H1 (cell line): Measurements from ENCODE around the gene CST11. TPM values are rescaled to one million over a fixed set of nuclear protein-coding genes. Genes with fewer than 3 reads are reported as not detected.

Experiments used
- CTCF ChIA-PET: fragments of 300-600 bp; sonication (Branson Sonifier 250); formaldehyde crosslinking; loops from one replicate; lab custom pipeline; 2021; ENCODE audit not compliant: partially characterized antibody; lab: Charles Lee
- POLR2A ChIA-PET: fragments of 300-600 bp; sonication (Branson Sonifier 250); formaldehyde crosslinking; loops from one replicate; lab custom pipeline; 2021; ENCODE audit warnings: inconsistent platforms; ENCODE audit not compliant: partially characterized antibody; lab: Charles Lee
- DNase-seq, 2 experiments: peaks; one replicate each; pipeline versions ENCODE4 v3.0.0 to v3.0.0-alpha.2; 2010 to 2022; ENCODE audit warnings: low spot score in 2 of 2, low read depth in 1 of 2, mixed read lengths in 1 of 2
- FAIRE-seq: peaks from 2 replicates; lab custom pipeline; 2011; peaks lifted over from hg19 to GRCh38; lab: Jason Lieb, UNC
- H2AFZ ChIP-seq: 2 replicates; pipeline ENCODE4 v1.8.1; 2012; ENCODE audit warnings: low read length, inconsistent platforms
- H2AK5ac ChIP-seq: 2 replicates; pipeline ENCODE4 v1.6.1; 2013; ENCODE audit warnings: low read depth, low read length
- H2BK120ac ChIP-seq: replicated peaks from 2 replicates; pipeline ENCODE3; 2013; ENCODE audit warnings: low read depth, low read length, inconsistent platforms
- H2BK12ac ChIP-seq: 2 replicates; pipeline ENCODE4 v1.6.1; 2013; ENCODE audit warnings: low read depth, low read length
- H2BK15ac ChIP-seq: 2 replicates; pipeline ENCODE4 v1.6.1; 2013; ENCODE audit warnings: low read length
- H2BK20ac ChIP-seq: 2 replicates; pipeline ENCODE4 v1.6.1; 2013; ENCODE audit warnings: low read length
- H2BK5ac ChIP-seq: 2 replicates; pipeline ENCODE4 v1.6.1; 2013; ENCODE audit warnings: low read depth, low read length
- H3K14ac ChIP-seq: 2 replicates; pipeline ENCODE4 v1.6.1; 2013; ENCODE audit warnings: inconsistent platforms; ENCODE audit not compliant: insufficient read length
- H3K18ac ChIP-seq: 2 replicates; pipeline ENCODE4 v1.6.1; 2013; ENCODE audit warnings: low read length; ENCODE audit errors: extremely low read depth
- H3K23ac ChIP-seq: 2 replicates; pipeline ENCODE4 v1.6.1; 2013; ENCODE audit warnings: inconsistent platforms; ENCODE audit not compliant: insufficient read length
- H3K23me2 ChIP-seq: 2 replicates; pipeline ENCODE4 v1.6.1; 2013; ENCODE audit warnings: low read depth, low read length
- H3K27ac ChIP-seq: 2 replicates; pipeline ENCODE4 v1.6.1; 2011; ENCODE audit warnings: low read depth, low read length, inconsistent platforms
- H3K27me3 ChIP-seq, 4 experiments: replicated peaks in 1 of 4; 1 replicate in 1 of 4; 2 replicates in 3 of 4; pipeline versions ENCODE4 v1.6.1 to v1.8.1; 2011 to 2013; ENCODE audit warnings: low read length in 3 of 4, mild to moderate bottlenecking in 3 of 4, inconsistent platforms in 2 of 4, mixed read lengths in 2 of 4, moderate library complexity in 1 of 4; ENCODE audit not compliant: control insufficient read depth in 3 of 4, insufficient read depth in 3 of 4; ENCODE audit errors: extremely low read depth in 1 of 4
- H3K36me3 ChIP-seq, 4 experiments: 2 replicates each; pipeline versions ENCODE4 v1.6.1 to v1.8.1; 2011 to 2013; ENCODE audit warnings: mild to moderate bottlenecking in 4 of 4, low read length in 3 of 4, moderate library complexity in 2 of 4, control low read depth in 1 of 4, inconsistent platforms in 1 of 4; ENCODE audit not compliant: insufficient read depth in 4 of 4, control insufficient read depth in 2 of 4
- H3K4ac ChIP-seq: replicated peaks from 2 replicates; pipeline ENCODE3; 2013; ENCODE audit warnings: low read length, low read depth, mixed read lengths, inconsistent platforms; ENCODE audit not compliant: insufficient read length
- H3K4me1 ChIP-seq, 4 experiments: replicated peaks in 1 of 4; 1 replicate in 1 of 4; 2 replicates in 3 of 4; pipeline versions ENCODE4 v1.6.1 to v1.8.1; 2011 to 2013; ENCODE audit warnings: low read length in 3 of 4, inconsistent platforms in 2 of 4, mixed read lengths in 1 of 4; ENCODE audit not compliant: insufficient read depth in 4 of 4, control insufficient read depth in 3 of 4
- H3K4me2 ChIP-seq, 2 experiments: 2 replicates each; pipeline versions ENCODE4 v1.6.1 to v1.8.1; 2011 to 2013; ENCODE audit warnings: low read depth in 2 of 2, low read length in 2 of 2, control low read depth in 1 of 2, inconsistent platforms in 1 of 2, mild to moderate bottlenecking in 1 of 2; ENCODE audit not compliant: insufficient read depth in 1 of 2
- H3K4me3 ChIP-seq, 4 experiments: fragments of 200-600, 300-600 bp in 1 of 4; sonication (generic), shearing (Covaris generic), sonication (Bioruptor Twin) in 1 of 4; 2 replicates each; pipeline versions ENCODE4 v1.5.1 to v1.8.1; 2011 to 2016; ENCODE audit warnings: low read length in 4 of 4, low read depth in 3 of 4, control low read depth in 2 of 4, inconsistent platforms in 2 of 4, mild to moderate bottlenecking in 2 of 4, mixed read lengths in 1 of 4, moderate library complexity in 1 of 4; ENCODE audit not compliant: insufficient read depth in 2 of 4; ENCODE audit errors: extremely low read depth in 1 of 4
- H3K56ac ChIP-seq: replicated peaks from 2 replicates; pipeline ENCODE3; 2013; ENCODE audit warnings: low read depth, mild to moderate bottlenecking, mixed read lengths, low read length, inconsistent platforms; ENCODE audit not compliant: insufficient read length
- H3K79me1 ChIP-seq: 2 replicates; pipeline ENCODE4 v1.6.1; 2013; ENCODE audit warnings: low read depth, low read length, control low read depth
- H3K79me2 ChIP-seq, 2 experiments: 2 replicates each; pipeline versions ENCODE4 v1.6.1 to v1.8.1; 2012 to 2013; ENCODE audit warnings: low read length in 2 of 2, mild to moderate bottlenecking in 2 of 2, inconsistent platforms in 1 of 2; ENCODE audit not compliant: insufficient read depth in 2 of 2, control insufficient read depth in 1 of 2
- H3K9ac ChIP-seq, 4 experiments: replicated peaks in 1 of 4; 1 replicate in 1 of 4; 2 replicates in 3 of 4; pipeline versions ENCODE4 v1.6.1 to v1.8.1; 2011 to 2013; ENCODE audit warnings: low read depth in 3 of 4, low read length in 3 of 4, control low read depth in 2 of 4, mild to moderate bottlenecking in 2 of 4, moderate library complexity in 2 of 4, inconsistent platforms in 1 of 4; ENCODE audit errors: extremely low read depth in 1 of 4
- H3K9me3 ChIP-seq, 2 experiments: 2 replicates each; pipeline versions ENCODE4 v1.6.1 to v1.8.1; 2012 to 2013; ENCODE audit warnings: mild to moderate bottlenecking in 2 of 2, moderate library complexity in 2 of 2, control low read depth in 1 of 2, inconsistent platforms in 1 of 2, low read depth in 1 of 2, low read length in 1 of 2, mixed read lengths in 1 of 2; ENCODE audit not compliant: insufficient read depth in 2 of 2
- H4K20me1 ChIP-seq, 2 experiments: replicated peaks in 1 of 2; 2 replicates each; pipeline versions ENCODE3 to v1.8.1; 2011 to 2013; ENCODE audit warnings: inconsistent platforms in 2 of 2, low read length in 2 of 2, mild to moderate bottlenecking in 1 of 2; ENCODE audit not compliant: insufficient read depth in 2 of 2, control insufficient read depth in 1 of 2
- H4K5ac ChIP-seq: 2 replicates; pipeline ENCODE4 v1.6.1; 2013; ENCODE audit warnings: low read length, low read depth, mixed read lengths, inconsistent platforms; ENCODE audit not compliant: insufficient read length
- H4K8ac ChIP-seq: 2 replicates; pipeline ENCODE4 v1.8.0; 2013; ENCODE audit warnings: mild to moderate bottlenecking, moderate library complexity, low read length, inconsistent platforms; ENCODE audit not compliant: insufficient read depth; ENCODE audit errors: extremely low read depth
- H4K91ac ChIP-seq: replicated peaks from 2 replicates; pipeline ENCODE3; 2013; ENCODE audit warnings: low read length, mixed read lengths, inconsistent platforms; ENCODE audit not compliant: insufficient read length
- NANOG ChIP-seq: IDR thresholded peaks from 2 replicates; pipeline ENCODE4 v1.6.1; 2011; ENCODE audit warnings: low read length, low read depth, mild to moderate bottlenecking, inconsistent platforms; ENCODE audit not compliant: insufficient read depth, poor library complexity, severe bottlenecking
- WGBS, 2 experiments: shearing (Covaris generic) in 1 of 2; methylation state at CpG; one replicate each; pipeline versions ENCODE4 v1.1.6 to v1.1.7; 2013 to 2015; ENCODE audit warnings: low lambda C conversion rate in 2 of 2, mixed read lengths in 2 of 2, inconsistent platforms in 1 of 2, low coverage in 1 of 2, missing lambda C conversion rate in 1 of 2; ENCODE audit not compliant: insufficient replicate concordance in 2 of 2, insufficient coverage in 1 of 2, insufficient read length in 1 of 2; ENCODE audit errors: extremely low coverage in 1 of 2, missing lambda C conversion rate in 1 of 2; 5-methylcytosine and 5-hydroxymethylcytosine counted together
- polyA plus RNA-seq, 7 experiments: library from polyadenylated mRNA; depleted of rRNA in 3 of 7; stranded (reverse) in 5 of 7; unstranded in 2 of 7; fragments of >200 nt in 5 of 7; fragments of 200-250 nt in 2 of 7; gene quantifications; 1 replicate in 5 of 7; 2 replicates in 1 of 7; 4 replicates in 1 of 7; pipeline versions ENCODE4 v1.2.1 to v1.2.3, GENCODE V29; 2011 to 2013; ENCODE audit warnings: missing spikeins in 2 of 7, mixed read lengths in 2 of 7
- total RNA-seq: library from RNA; stranded (reverse); fragmentation: NEBNext Ultra II Directional; extraction: Animal tissue kit (Norgen Biotek cat#: 25700); gene quantifications from 2 replicates; pipeline ENCODE4 v1.2.1, GENCODE V29; 2021

The CST11 gene
- total and polyA plus RNA-seq, 2 of the 8 experiments (the other 6 are each of a cell fraction or from before 2014, with no cell fraction given): 2.0 TPM; not detected in 1

- Histone ChIP-seq H3K79me2 (peaks cover 11 to 93% of the 10 kb centered on the region in 2 experiments; a peak in 3 of 4 replicates), H3K4me2 (no peak overlapping the region), H3K9ac (no peak overlapping the region), H3K27me3 (no peaks in the 10 kb centered on the region), H3K18ac (no peak overlapping the region), H4K8ac (no peak overlapping the region), H3K27ac (no peak overlapping the region), H4K5ac (no peak overlapping the region)
- TF ChIP-seq NANOG: no peak
- TF ChIP-seq, all 59 proteins: peak for 0
- Histone ChIP-seq H3K9me3 (no peaks in the 10 kb centered on the region), H2BK5ac (no peak overlapping the region), H3K23ac (no peak overlapping the region), H3K4ac (no peak overlapping the region), H3K79me1 (peaks cover 8% of the 10 kb centered on the region), H2BK15ac (no peak overlapping the region), H3K36me3 (no peaks in the 10 kb centered on the region), H4K91ac (no peak overlapping the region), H2AK5ac (no peak overlapping the region), H3K23me2 (no peaks in the 10 kb centered on the region; the same call in 1 of the 2 replicates), H2BK20ac (no peak overlapping the region), H3K4me1 (no peaks in the 10 kb centered on the region), H4K20me1 (peaks cover 6 to 14% of the 10 kb centered on the region in 2 experiments), H3K56ac (no peak overlapping the region), H3K14ac (no peak overlapping the region), H2AFZ (no peak overlapping the region), H3K4me3 (no peak overlapping the region), H2BK120ac (no peak overlapping the region), H2BK12ac (no peak overlapping the region)
- 89% methylated on average over 6 of the region's 6 CpGs; no CpG with 5 or more reads in 1 of the 2 experiments for WGBS, 2 experiments
- ChIA-PET CTCF (interaction anchor here (0.7 to 1.4 kb wide), 8 partner anchors 8 to 365 kb away, joined by 3 to 5 read pairs (median 4); no protein-coding TSS in a partner anchor), POLR2A (no interaction called here)
- no peak for DNase-seq
- FAIRE-seq: no peak
Measured at GRCh38 chr20:23415959-23416583, 36.6 kb downstream of the CST11 start.
